Breast epithelium (tissue), 4 donors: ENCODE results near the gene PLPP2. TPM values are rescaled to one million over a fixed set of nuclear protein-coding genes. Genes with fewer than 3 reads are reported as not detected.

Experiments used
- DNase-seq, 2 donors: peaks; one replicate each; pipeline ENCODE4 v3.0.0-alpha.2; 2019; ENCODE audit warnings: low spot score in 2 of 2
- H3K27ac ChIP-seq, 2 donors: fragments of 200-600 bp; sonication (generic) in 1 of 2; one replicate each; pipeline ENCODE4 v1.5.1; 2016 to 2019; ENCODE audit warnings: mild to moderate bottlenecking in 1 of 2
- H3K27me3 ChIP-seq, 2 donors: fragments of 200-600 bp; sonication (generic) in 1 of 2; one replicate each; pipeline versions ENCODE4 v1.5.1 to v1.6.0; 2017 to 2019; ENCODE audit warnings: control low read depth in 1 of 2, mild to moderate bottlenecking in 1 of 2
- H3K36me3 ChIP-seq: fragments of 200-600 bp; one replicate; pipeline ENCODE4 v1.5.1; 2019
- H3K4me1 ChIP-seq, 2 donors: fragments of 200-600 bp; sonication (generic); one replicate each; pipeline ENCODE4 v1.5.1; 2016 to 2019; ENCODE audit warnings: control low read depth in 1 of 2
- H3K4me3 ChIP-seq, 3 donors: fragments of 200-600 bp; sonication (generic); 1 replicate in 2 of 3; 2 replicates in 1 of 3; pipeline ENCODE4 v1.5.1; 2016 to 2019; ENCODE audit warnings: mild to moderate bottlenecking in 3 of 3, moderate library complexity in 2 of 3
- H3K9me3 ChIP-seq, 2 donors: fragments of 200-600 bp; sonication (generic) in 1 of 2; one replicate each; pipeline ENCODE4 v1.5.1; 2016 to 2019; ENCODE audit warnings: control low read depth in 1 of 2
- CTCF ChIP-seq, 3 donors: fragments of 450-650 bp; IDR thresholded peaks; one replicate each; pipeline ENCODE4 v1.5.1; 2016 to 2017; ENCODE audit warnings: antibody characterized with exemption in 3 of 3, mild to moderate bottlenecking in 3 of 3, moderate library complexity in 3 of 3
- POLR2A ChIP-seq: fragments of 450-650 bp; IDR thresholded peaks from one replicate; pipeline ENCODE4 v1.6.1; 2016; ENCODE audit warnings: antibody characterized with exemption, mild to moderate bottlenecking, moderate library complexity
- POLR2AphosphoS5 ChIP-seq, 3 donors: sonication (generic); formaldehyde crosslinking; IDR thresholded peaks; one replicate each; pipeline ENCODE4 v1.6.1; 2017; ENCODE audit warnings: antibody characterized with exemption in 3 of 3
- intact Hi-C: fragments of 100-400 bp; cut with DNase I; formaldehyde crosslinking; loops from one replicate; pipeline ENCODE4 v1.15.1; 2023; ENCODE audit warnings: low total_unique reads
- total RNA-seq, 3 donors: library from RNA; depleted of rRNA; stranded (reverse); fragments of >200 nt; gene quantifications; one replicate each; pipeline ENCODE4 v1.1.0, GENCODE V29; 2016

The PLPP2 gene
- total RNA-seq, 3 donors from 2014 or later: 0.48 to 166 (median 120) TPM

- Histone ChIP-seq H3K4me1 (no peaks in the 10 kb centered on the region), H3K27ac (no peak overlapping the region), H3K9me3 (no peaks in the 10 kb centered on the region), H3K36me3 (no peaks in the 10 kb centered on the region), H3K27me3 (no peaks in the 10 kb centered on the region), H3K4me3 (no peak overlapping the region)
- intact Hi-C loops: no loop called here
- DNase-seq: no peak
- TF ChIP-seq CTCF (IDR thresholded peaks at IDR 0.05) (no peak), POLR2AphosphoS5 (IDR thresholded peaks at IDR 0.05) (no peak), POLR2A (no peak)
These were observed 24.6 kb upstream of the PLPP2 start for GRCh38 chr19:315811-316210.

GRCh38 chr19:313988-314815 lies 23.0 kb upstream of the PLPP2 start:
- no peaks in the 10 kb centered on the region for H3K36me3 ChIP-seq

GRCh38 chr19:313169-313987 lies 22.2 kb upstream of the PLPP2 start:
- Histone ChIP-seq H3K36me3 (no peaks in the 10 kb centered on the region), H3K4me1 (no peaks in the 10 kb centered on the region), H3K4me3 (no peak overlapping the region), H3K27ac (peak overlapping the region in 1 of 2 donors; percentile 7), H3K27me3 (no peaks in the 10 kb centered on the region), H3K9me3 (no peaks in the 10 kb centered on the region)
- TF ChIP-seq POLR2A (no peak), CTCF (IDR thresholded peaks at IDR 0.05) (no peak), POLR2AphosphoS5 (IDR thresholded peaks at IDR 0.05) (no peak)
- no peak for DNase-seq
- intact Hi-C loops: no loop called here

More at GRCh38 chr19:313988-314815, 23.0 kb upstream of the PLPP2 start:
- H3K4me1 ChIP-seq: no peaks in the 10 kb centered on the region
- no peak overlapping the region for H3K4me3 ChIP-seq
- H3K27me3 ChIP-seq: no peaks in the 10 kb centered on the region
- intact Hi-C loops: no loop called here
- no peak for TF ChIP-seq POLR2AphosphoS5 (IDR thresholded peaks at IDR 0.05)
- no peak for TF ChIP-seq CTCF (IDR thresholded peaks at IDR 0.05)
- no peak for TF ChIP-seq POLR2A
- no peak for DNase-seq
- no peaks in the 10 kb centered on the region for H3K9me3 ChIP-seq
- H3K27ac ChIP-seq: no peak overlapping the region

GRCh38 chr19:311813-312261 lies 20.6 kb upstream of the PLPP2 start:
- Histone ChIP-seq H3K4me1 (no peaks in the 10 kb centered on the region), H3K36me3 (no peaks in the 10 kb centered on the region), H3K9me3 (no peaks in the 10 kb centered on the region), H3K27ac (peak overlapping the region in 1 of 2 donors; percentile 38), H3K27me3 (no peaks in the 10 kb centered on the region), H3K4me3 (peak overlapping the region; percentile 24 to 34 (median 29))
- intact Hi-C loops: no loop called here
- no peak for DNase-seq
- TF ChIP-seq POLR2AphosphoS5 (IDR thresholded peaks at IDR 0.05): no peak
- TF ChIP-seq POLR2A: no peak
- no peak for TF ChIP-seq CTCF (IDR thresholded peaks at IDR 0.05)
